SU-DHL-6 (cell line): ENCODE data around the gene CGA.

Source experiments
- H2AFZ ChIP-seq: fragments of 200-600 bp; sonication (generic); 2 replicates; pipeline ENCODE4 v1.6.1; 2014; ENCODE audit warnings: low read depth, mild to moderate bottlenecking, moderate library complexity, mixed read lengths, antibody characterized with exemption, low read length; ENCODE audit not compliant: severe bottlenecking
- H3F3A ChIP-seq: fragments of 200-600 bp; shearing (Covaris generic); 2 replicates; pipeline ENCODE4 v1.6.0; 2016; ENCODE audit warnings: antibody characterized with exemption, mild to moderate bottlenecking; ENCODE audit not compliant: insufficient read depth
- H3K27ac ChIP-seq: fragments of 200-600 bp; sonication (generic); 2 replicates; pipeline ENCODE4 v1.5.1; 2016; ENCODE audit warnings: low read depth, mild to moderate bottlenecking, low read length, moderate library complexity, mixed read lengths
- H3K27me3 ChIP-seq: fragments of 200-600 bp; sonication (generic), shearing (Covaris generic); 2 replicates; pipeline ENCODE4 v1.6.0; 2014; ENCODE audit warnings: mild to moderate bottlenecking, low read length
- H3K36me3 ChIP-seq: fragments of 200-600 bp; sonication (generic); 2 replicates; pipeline ENCODE4 v1.6.1; 2014; ENCODE audit warnings: mild to moderate bottlenecking, low read length, mixed read lengths
- H3K4me2 ChIP-seq: fragments of 300-600, 200-600 bp; shearing (Covaris generic), sonication (generic); 2 replicates; pipeline ENCODE4 v1.6.0; 2014; ENCODE audit warnings: low read length, low read depth, mild to moderate bottlenecking; ENCODE audit not compliant: poor library complexity, severe bottlenecking
- H3K4me3 ChIP-seq: fragments of 200-600 bp; sonication (generic); 2 replicates; pipeline ENCODE4 v1.5.1; 2014; ENCODE audit warnings: antibody characterized with exemption, low read length, mild to moderate bottlenecking, mixed read lengths; ENCODE audit not compliant: insufficient read depth, poor library complexity, severe bottlenecking
- H3K79me2 ChIP-seq: fragments of 200-600 bp; sonication (generic); 2 replicates; pipeline ENCODE4 v1.6.1; 2014; ENCODE audit warnings: mild to moderate bottlenecking, low read length, moderate library complexity; ENCODE audit not compliant: insufficient read depth
- H3K9ac ChIP-seq: fragments of 200-600 bp; sonication (generic); 2 replicates; pipeline ENCODE4 v1.7.0; 2014; ENCODE audit warnings: mild to moderate bottlenecking, low read length
- H3K9me2 ChIP-seq: fragments of 200-600 bp; sonication (generic); replicated peaks from 2 replicates; pipeline ENCODE4 v1.6.1; 2014; ENCODE audit warnings: low read length; ENCODE audit not compliant: insufficient read depth
- H3K9me3 ChIP-seq: fragments of 200-600 bp; sonication (generic); 2 replicates; pipeline ENCODE4 v1.6.1; 2014; ENCODE audit warnings: low read length, mixed read lengths; ENCODE audit not compliant: insufficient read depth
- H4K20me1 ChIP-seq: fragments of 200-600 bp; sonication (generic); 2 replicates; pipeline ENCODE4 v1.6.1; 2014; ENCODE audit warnings: low read depth, mild to moderate bottlenecking, antibody characterized with exemption, low read length, moderate library complexity, mixed read lengths
- CTCF ChIP-seq: fragments of 200-600 bp; sonication (generic); IDR thresholded peaks from one replicate; pipeline ENCODE4 v1.5.1; 2017; ENCODE audit warnings: antibody characterized with exemption, mild to moderate bottlenecking, low read length, moderate library complexity; ENCODE audit not compliant: insufficient read depth, poor library complexity, severe bottlenecking
- EZH2phosphoT487 ChIP-seq: fragments of 200-600 bp; sonication (generic), shearing (Covaris generic); conservative IDR thresholded peaks from 2 replicates; pipeline ENCODE4 v1.6.1; 2018; ENCODE audit warnings: mild to moderate bottlenecking, antibody characterized with exemption, low read length, moderate library complexity, mixed read lengths

CGA gene

GRCh38 chr6:87127737-87128136, 32.8 kb upstream of the CGA start:
- no peak overlapping the region for H3K27ac ChIP-seq
- no peaks in the 10 kb centered on the region for H3K79me2 ChIP-seq
- no peaks in the 10 kb centered on the region for H3K36me3 ChIP-seq
- no peak overlapping the region for H3K4me2 ChIP-seq
- no peak overlapping the region for H3K9ac ChIP-seq
- no peak for TF ChIP-seq CTCF
- no peak for TF ChIP-seq EZH2phosphoT487
- no peaks in the 10 kb centered on the region for H3K27me3 ChIP-seq
- no peaks in the 10 kb centered on the region for H4K20me1 ChIP-seq
- no peak overlapping the region for H3K4me3 ChIP-seq
- H3K9me3 ChIP-seq, result no peaks in the 10 kb centered on the region
- no peaks in the 10 kb centered on the region for H3K9me2 ChIP-seq
- H3F3A ChIP-seq, result no peaks in the 10 kb centered on the region
- no peak overlapping the region for H2AFZ ChIP-seq

DNA sequence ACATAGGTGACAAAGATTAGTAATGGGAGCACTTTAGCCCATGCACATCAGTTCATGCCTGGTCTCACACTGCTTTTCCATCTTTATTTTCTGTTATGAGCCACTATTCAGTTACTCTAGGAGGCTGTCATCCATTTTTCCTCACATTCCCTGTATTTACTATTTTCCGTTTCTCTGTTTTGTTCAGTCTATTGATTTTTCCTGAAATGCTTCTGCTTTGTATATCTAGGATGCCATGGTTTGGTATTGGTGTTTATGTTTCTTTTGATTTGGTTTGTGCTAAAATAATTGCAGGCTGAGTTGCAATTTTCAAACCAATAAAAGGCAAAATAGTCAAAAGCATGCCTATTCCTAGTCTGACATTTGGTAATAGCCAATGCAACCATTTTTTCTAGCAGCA, 31.6 kb upstream of the CGA start:
- Histone ChIP-seq H3K4me2 (no peak overlapping the region), H3K36me3 (no peaks in the 10 kb centered on the region), H3K79me2 (no peaks in the 10 kb centered on the region), H3K9ac (no peak overlapping the region), H3K27ac (no peak overlapping the region), H4K20me1 (no peaks in the 10 kb centered on the region), H3K27me3 (no peaks in the 10 kb centered on the region), H3K9me2 (no peaks in the 10 kb centered on the region), H3F3A (no peaks in the 10 kb centered on the region), H3K9me3 (no peaks in the 10 kb centered on the region), H3K4me3 (no peak overlapping the region), H2AFZ (no peak overlapping the region)
- TF ChIP-seq EZH2phosphoT487 (no peak), CTCF (no peak)

DNA sequence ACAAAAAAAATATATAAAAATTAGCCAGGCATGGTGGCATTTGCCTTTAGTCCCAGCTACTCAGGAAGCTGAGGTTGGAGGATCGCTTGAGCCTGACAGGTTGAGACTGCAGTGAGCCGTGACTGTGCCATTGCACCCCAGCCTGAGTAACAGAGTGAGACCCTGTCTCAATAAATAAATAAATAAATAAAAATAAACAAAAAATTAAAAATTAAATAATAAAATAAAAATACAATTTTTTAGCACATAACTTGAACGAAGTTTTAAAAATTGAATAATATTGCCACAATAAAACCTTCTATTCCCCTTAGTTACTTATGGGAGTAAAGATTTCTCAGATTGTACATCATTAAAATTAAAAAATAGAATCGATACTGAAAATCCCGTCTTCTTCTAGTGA, 29.2 kb upstream of the CGA start:
- Histone ChIP-seq H3K9me3 (no peaks in the 10 kb centered on the region), H2AFZ (no peak overlapping the region), H3K4me2 (no peak overlapping the region), H3K79me2 (no peaks in the 10 kb centered on the region), H4K20me1 (no peaks in the 10 kb centered on the region), H3K27me3 (no peaks in the 10 kb centered on the region), H3K27ac (no peak overlapping the region), H3K36me3 (no peaks in the 10 kb centered on the region), H3F3A (no peaks in the 10 kb centered on the region), H3K4me3 (no peak overlapping the region), H3K9ac (no peak overlapping the region), H3K9me2 (no peaks in the 10 kb centered on the region)
- TF ChIP-seq CTCF (no peak), EZH2phosphoT487 (no peak)

DNA sequence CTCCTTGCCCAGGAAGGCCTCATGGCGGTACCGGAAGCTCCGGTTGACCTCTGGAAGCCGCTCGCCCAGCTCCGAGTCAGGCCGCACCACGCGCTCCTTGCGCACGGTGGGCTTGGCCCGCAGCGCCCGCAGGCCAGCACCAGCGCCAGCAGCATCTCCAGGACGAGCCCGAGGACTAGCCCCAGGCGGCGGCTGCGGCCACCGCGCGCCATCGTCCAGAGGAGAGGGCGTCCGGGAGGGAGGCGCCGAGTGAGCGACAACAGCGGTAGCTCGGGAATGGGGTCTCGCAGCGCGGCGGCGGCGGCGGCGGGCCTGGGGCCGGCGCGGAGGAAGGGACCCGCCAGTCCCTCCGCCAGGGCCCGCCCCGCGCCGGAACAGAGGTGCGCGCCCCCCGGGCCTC, 27.6 kb upstream of the CGA start:
- Histone ChIP-seq H2AFZ (no peak overlapping the region), H3K36me3 (no peaks in the 10 kb centered on the region), H3K27ac (no peak overlapping the region), H3K9ac (no peak overlapping the region), H3K9me2 (no peaks in the 10 kb centered on the region), H3K4me3 (no peak overlapping the region), H3F3A (no peaks in the 10 kb centered on the region), H3K4me2 (no peak overlapping the region), H4K20me1 (no peaks in the 10 kb centered on the region), H3K9me3 (no peaks in the 10 kb centered on the region), H3K27me3 (no peaks in the 10 kb centered on the region), H3K79me2 (no peaks in the 10 kb centered on the region)
- no peak for TF ChIP-seq EZH2phosphoT487
- no peak for TF ChIP-seq CTCF
